K562 (cell line): Measurements from ENCODE around the gene ZFAND3. TPM values are rescaled to one million over a fixed set of nuclear protein-coding genes. Genes with fewer than 3 reads are reported as not detected.

Experiments
- BRD4 ChIP-seq: fragments of 200-600 bp; sonication (generic); IDR thresholded peaks from 2 replicates; pipeline ENCODE4 v1.6.1; 2017; ENCODE audit warnings: inconsistent platforms
- CREBBP ChIP-seq: IDR thresholded peaks from one replicate; pipeline ENCODE4 v1.6.1; 2012; ENCODE audit warnings: low read depth, mild to moderate bottlenecking, control low read depth, inconsistent platforms, low read length
- HDAC2 ChIP-seq: fragments of 450-650 bp; IDR thresholded peaks from 2 replicates; pipeline ENCODE4 v1.6.1; 2016; ENCODE audit warnings: mild to moderate bottlenecking
- ILF3 ChIP-seq: fragments of 450-650 bp; IDR thresholded peaks from 2 replicates; pipeline ENCODE4 v1.6.1; 2018; ENCODE audit warnings: antibody characterized with exemption, mild to moderate bottlenecking, moderate library complexity, borderline replicate concordance
- MCM5 ChIP-seq: fragments of 450-650 bp; IDR thresholded peaks from 2 replicates; pipeline ENCODE4 v1.6.1; 2016; ENCODE audit warnings: low read depth
- NCOR1 ChIP-seq: fragments of 450-650 bp; IDR thresholded peaks from 2 replicates; pipeline ENCODE4 v1.6.1; 2016; ENCODE audit warnings: mild to moderate bottlenecking, moderate library complexity
- NFE2 ChIP-seq: IDR thresholded peaks from 2 replicates; pipeline ENCODE4 v1.6.1; 2014; ENCODE audit warnings: antibody characterized with exemption, low read depth
- SMAD2 ChIP-seq: fragments of 150-350 bp; IDR thresholded peaks from 2 replicates; pipeline ENCODE4 v1.6.1; 2014; ENCODE audit warnings: low read depth, mild to moderate bottlenecking, low read length
- SMARCE1 ChIP-seq: fragments of 450-650 bp; IDR thresholded peaks from 2 replicates; pipeline ENCODE4 v1.7.1; 2016; ENCODE audit warnings: mild to moderate bottlenecking
- ZNF551 ChIP-seq: fragments of 250-450 bp; sonication (Bioruptor Pico); IDR thresholded peaks from 2 replicates; pipeline ENCODE4 v1.5.0; 2021; ENCODE audit warnings: mild to moderate bottlenecking, moderate library complexity
- polyA plus RNA-seq, 8 experiments: library from polyadenylated mRNA; depleted of rRNA in 4 of 8; stranded (reverse) in 5 of 8; unstranded in 3 of 8; fragments of >200 nt; fragmentation: Nextera tagmentation in 2 of 8; fragmentation: Illumina TruSeq in 1 of 8; extraction: Ambion mirVana in 2 of 8; extraction: Trizol in 1 of 8; gene quantifications; 2 replicates each; pipeline versions ENCODE4 v1.2.1 to v1.2.3, GENCODE V29; 2011 to 2014; ENCODE audit warnings: inconsistent platforms in 1 of 8, missing spikeins in 1 of 8
- total RNA-seq, 7 experiments: library from RNA; depleted of rRNA in 6 of 7; stranded (reverse); fragments of >200 nt in 6 of 7; fragmentation: Illumina TruSeq in 2 of 7; extraction: Trizol in 2 of 7; gene quantifications; 2 replicates each; pipeline versions ENCODE4 v1.2.1 to v1.2.3, GENCODE V29; 2011 to 2021; ENCODE audit warnings: low replicate concordance in 1 of 7
- TF ChIP-seq, protein P1 (sequence below): fragments of 450-650 bp; IDR thresholded peaks from 2 replicates; pipeline ENCODE4 v1.6.1; 2016
- TF ChIP-seq, protein P2 (sequence below): fragments of 250-450 bp; sonication (Bioruptor Pico); IDR thresholded peaks from 2 replicates; pipeline ENCODE4 v1.4.0; 2020; ENCODE audit warnings: mild to moderate bottlenecking, moderate library complexity, borderline replicate concordance
- TF ChIP-seq, protein P3 (sequence below): fragments of 450-650 bp; IDR thresholded peaks from 2 replicates; pipeline ENCODE4 v1.6.1; 2014; ENCODE audit warnings: low read depth, mild to moderate bottlenecking, moderate library complexity, borderline replicate concordance
- TF ChIP-seq, protein P4 (sequence below): fragments of 450-650 bp; IDR thresholded peaks from 2 replicates; pipeline ENCODE4 v1.6.1; 2016; ENCODE audit warnings: antibody characterized with exemption

The ZFAND3 gene
- total and polyA plus RNA-seq, 9 of the 15 experiments (the other 6 are each of a cell fraction or from before 2014, with no cell fraction given): 0.81 to 26.6 (median 11.8) TPM

DNA sequence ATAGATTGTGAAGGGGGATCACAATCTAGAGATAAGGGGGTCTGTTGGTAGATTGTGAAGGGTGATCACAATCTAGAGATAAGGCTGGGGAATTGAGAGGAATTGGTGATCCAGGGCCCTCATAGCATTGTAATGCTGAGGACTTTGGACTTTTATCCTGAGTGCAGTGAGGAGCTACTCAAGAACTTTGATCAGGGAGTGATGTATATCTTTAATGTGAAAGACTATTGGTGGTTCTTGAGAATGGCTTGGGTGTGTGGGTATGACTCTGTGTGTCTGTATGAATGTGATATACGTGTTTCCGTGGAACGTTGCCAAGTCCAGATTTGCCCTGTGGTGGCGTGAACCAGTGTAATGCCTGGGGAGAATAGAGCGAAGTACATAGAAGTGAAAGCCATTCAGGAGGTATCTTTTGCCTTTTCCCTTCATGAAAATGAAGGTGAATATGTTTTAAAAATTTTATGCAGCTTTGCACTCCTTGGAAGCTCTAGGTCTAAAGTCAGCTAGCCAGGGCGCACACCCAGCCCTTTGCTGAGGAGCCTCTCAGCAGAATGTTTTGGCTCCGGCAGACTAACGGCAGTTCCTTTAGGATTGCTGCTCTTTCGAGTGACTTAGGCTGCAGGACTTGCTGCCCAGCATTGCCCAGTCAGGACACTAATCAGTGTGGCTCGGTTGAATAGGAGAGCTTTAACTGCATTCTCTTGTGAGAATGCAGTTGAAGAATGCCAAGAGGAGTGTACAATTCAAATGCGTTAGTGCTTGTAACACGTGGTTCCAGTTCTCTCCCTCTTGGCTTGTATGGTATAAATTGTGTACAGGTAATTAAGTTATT, 3.5 kb downstream of the ZFAND3 start (continued):
- TF ChIP-seq SMARCE1 (peak; percentile 68; the same call in 1 of the 2 replicates), HDAC2 (peak; percentile 85; the same call in 1 of the 2 replicates), ZNF551 (CRISPR knock-in tag) (no peak), ILF3 (no peak), SMAD2 (no peak), CREBBP (no peak), NFE2 (0 out of 2 replicates have a peak, but pooled peaks have one; percentile 14), MCM5 (no peak), BRD4 (no peak), NCOR1 (peak; percentile 34; the same call in 1 of the 2 replicates)
- TF ChIP-seq, protein P1, sequence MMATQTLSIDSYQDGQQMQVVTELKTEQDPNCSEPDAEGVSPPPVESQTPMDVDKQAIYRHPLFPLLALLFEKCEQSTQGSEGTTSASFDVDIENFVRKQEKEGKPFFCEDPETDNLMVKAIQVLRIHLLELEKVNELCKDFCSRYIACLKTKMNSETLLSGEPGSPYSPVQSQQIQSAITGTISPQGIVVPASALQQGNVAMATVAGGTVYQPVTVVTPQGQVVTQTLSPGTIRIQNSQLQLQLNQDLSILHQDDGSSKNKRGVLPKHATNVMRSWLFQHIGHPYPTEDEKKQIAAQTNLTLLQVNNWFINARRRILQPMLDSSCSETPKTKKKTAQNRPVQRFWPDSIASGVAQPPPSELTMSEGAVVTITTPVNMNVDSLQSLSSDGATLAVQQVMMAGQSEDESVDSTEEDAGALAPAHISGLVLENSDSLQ: peak; percentile 43
- TF ChIP-seq, protein P2, sequence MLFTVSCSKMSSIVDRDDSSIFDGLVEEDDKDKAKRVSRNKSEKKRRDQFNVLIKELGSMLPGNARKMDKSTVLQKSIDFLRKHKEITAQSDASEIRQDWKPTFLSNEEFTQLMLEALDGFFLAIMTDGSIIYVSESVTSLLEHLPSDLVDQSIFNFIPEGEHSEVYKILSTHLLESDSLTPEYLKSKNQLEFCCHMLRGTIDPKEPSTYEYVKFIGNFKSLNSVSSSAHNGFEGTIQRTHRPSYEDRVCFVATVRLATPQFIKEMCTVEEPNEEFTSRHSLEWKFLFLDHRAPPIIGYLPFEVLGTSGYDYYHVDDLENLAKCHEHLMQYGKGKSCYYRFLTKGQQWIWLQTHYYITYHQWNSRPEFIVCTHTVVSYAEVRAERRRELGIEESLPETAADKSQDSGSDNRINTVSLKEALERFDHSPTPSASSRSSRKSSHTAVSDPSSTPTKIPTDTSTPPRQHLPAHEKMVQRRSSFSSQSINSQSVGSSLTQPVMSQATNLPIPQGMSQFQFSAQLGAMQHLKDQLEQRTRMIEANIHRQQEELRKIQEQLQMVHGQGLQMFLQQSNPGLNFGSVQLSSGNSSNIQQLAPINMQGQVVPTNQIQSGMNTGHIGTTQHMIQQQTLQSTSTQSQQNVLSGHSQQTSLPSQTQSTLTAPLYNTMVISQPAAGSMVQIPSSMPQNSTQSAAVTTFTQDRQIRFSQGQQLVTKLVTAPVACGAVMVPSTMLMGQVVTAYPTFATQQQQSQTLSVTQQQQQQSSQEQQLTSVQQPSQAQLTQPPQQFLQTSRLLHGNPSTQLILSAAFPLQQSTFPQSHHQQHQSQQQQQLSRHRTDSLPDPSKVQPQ (CRISPR knock-in tag): no peak
- TF ChIP-seq, protein P3, sequence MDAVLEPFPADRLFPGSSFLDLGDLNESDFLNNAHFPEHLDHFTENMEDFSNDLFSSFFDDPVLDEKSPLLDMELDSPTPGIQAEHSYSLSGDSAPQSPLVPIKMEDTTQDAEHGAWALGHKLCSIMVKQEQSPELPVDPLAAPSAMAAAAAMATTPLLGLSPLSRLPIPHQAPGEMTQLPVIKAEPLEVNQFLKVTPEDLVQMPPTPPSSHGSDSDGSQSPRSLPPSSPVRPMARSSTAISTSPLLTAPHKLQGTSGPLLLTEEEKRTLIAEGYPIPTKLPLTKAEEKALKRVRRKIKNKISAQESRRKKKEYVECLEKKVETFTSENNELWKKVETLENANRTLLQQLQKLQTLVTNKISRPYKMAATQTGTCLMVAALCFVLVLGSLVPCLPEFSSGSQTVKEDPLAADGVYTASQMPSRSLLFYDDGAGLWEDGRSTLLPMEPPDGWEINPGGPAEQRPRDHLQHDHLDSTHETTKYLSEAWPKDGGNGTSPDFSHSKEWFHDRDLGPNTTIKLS: no peak
- TF ChIP-seq, protein P4, sequence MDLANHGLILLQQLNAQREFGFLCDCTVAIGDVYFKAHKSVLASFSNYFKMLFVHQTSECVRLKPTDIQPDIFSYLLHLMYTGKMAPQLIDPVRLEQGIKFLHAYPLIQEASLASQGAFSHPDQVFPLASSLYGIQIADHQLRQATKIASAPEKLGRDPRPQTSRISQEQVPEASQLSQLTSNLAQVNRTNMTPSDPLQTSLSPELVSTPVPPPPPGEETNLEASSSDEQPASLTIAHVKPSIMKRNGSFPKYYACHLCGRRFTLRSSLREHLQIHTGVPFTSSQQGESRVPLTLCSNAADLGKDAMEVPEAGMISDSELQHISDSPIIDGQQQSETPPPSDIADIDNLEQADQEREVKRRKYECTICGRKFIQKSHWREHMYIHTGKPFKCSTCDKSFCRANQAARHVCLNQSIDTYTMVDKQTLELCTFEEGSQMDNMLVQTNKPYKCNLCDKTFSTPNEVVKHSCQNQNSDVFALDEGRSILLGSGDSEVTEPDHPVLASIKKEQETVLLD: peak; percentile 48; the same call in 1 of the 2 replicates
- TF ChIP-seq, all 486 proteins: peak for 38
